ENCODE data around the gene DOCK8. TPM values are rescaled to one million over a fixed set of nuclear protein-coding genes. Genes with fewer than 3 reads are reported as not detected.

The DOCK8 gene
- total RNA-seq, 4 donors from 2014 or later, result 6.7 to 28.5 (median 11.7) TPM

GRCh38 chr9:257957-258356, 43.3 kb downstream of the DOCK8 start:
- H3K4me3 ChIP-seq, result no peak overlapping the region
- H3K4me1 ChIP-seq, result no peaks in the 10 kb centered on the region
- intact Hi-C loops (cut with DNase I; ENCODE audit: low total_unique reads), result no loop called here
- no peak for DNase-seq
- TF ChIP-seq CTCF (IDR thresholded peaks at IDR 0.05), result no peak
- no peak for TF ChIP-seq POLR2A (IDR thresholded peaks at IDR 0.05)
- no peak overlapping the region for H3K27ac ChIP-seq
- no peaks in the 10 kb centered on the region for H3K36me3 ChIP-seq
- no peaks in the 10 kb centered on the region for H3K9me3 ChIP-seq
- no peaks in the 10 kb centered on the region for H3K27me3 ChIP-seq

- H3K9me3 ChIP-seq, result no peaks in the 10 kb centered on the region
- no peaks in the 10 kb centered on the region for H3K4me1 ChIP-seq
- H3K4me3 ChIP-seq, result no peak overlapping the region
- intact Hi-C loops (cut with DNase I; ENCODE audit: low total_unique reads), result no loop called here
- H3K27me3 ChIP-seq, result no peaks in the 10 kb centered on the region
- H3K27ac ChIP-seq, result no peak overlapping the region
- TF ChIP-seq CTCF (IDR thresholded peaks at IDR 0.05) (no peak), POLR2A (IDR thresholded peaks at IDR 0.05) (no peak)
- H3K36me3 ChIP-seq, result no peaks in the 10 kb centered on the region
- no peak for DNase-seq
These were observed 45.0 kb downstream of the DOCK8 start for GRCh38 chr9:259405-260404.

GRCh38 chr9:264231-264630, 49.6 kb downstream of the DOCK8 start:
- no peaks in the 10 kb centered on the region for H3K9me3 ChIP-seq
- no peaks in the 10 kb centered on the region for H3K4me1 ChIP-seq
- intact Hi-C loops (cut with DNase I; ENCODE audit: low total_unique reads), result no loop called here
- H3K27me3 ChIP-seq, result no peaks in the 10 kb centered on the region
- no peak for DNase-seq
- H3K36me3 ChIP-seq, result no peaks in the 10 kb centered on the region
- H3K27ac ChIP-seq, result no peak overlapping the region
- no peak overlapping the region for H3K4me3 ChIP-seq
- TF ChIP-seq CTCF (IDR thresholded peaks at IDR 0.05) (no peak), POLR2A (IDR thresholded peaks at IDR 0.05) (no peak)

GRCh38 chr9:265209-265870, 50.7 kb downstream of the DOCK8 start:
- Histone ChIP-seq H3K4me3 (no peak overlapping the region), H3K27me3 (no peaks in the 10 kb centered on the region), H3K27ac (no peak overlapping the region), H3K4me1 (no peaks in the 10 kb centered on the region), H3K36me3 (no peaks in the 10 kb centered on the region), H3K9me3 (no peaks in the 10 kb centered on the region)
- intact Hi-C loops (cut with DNase I; ENCODE audit: low total_unique reads), result no loop called here
- DNase-seq, result no peak
- no peak for TF ChIP-seq CTCF (IDR thresholded peaks at IDR 0.05)
- no peak for TF ChIP-seq POLR2A (IDR thresholded peaks at IDR 0.05)

GRCh38 chr9:266228-266627, 51.6 kb downstream of the DOCK8 start:
- Histone ChIP-seq H3K36me3 (no peaks in the 10 kb centered on the region), H3K4me3 (no peak overlapping the region), H3K9me3 (no peaks in the 10 kb centered on the region), H3K4me1 (no peaks in the 10 kb centered on the region), H3K27ac (no peak overlapping the region), H3K27me3 (no peaks in the 10 kb centered on the region)
- DNase-seq, result no peak
- no peak for TF ChIP-seq CTCF (IDR thresholded peaks at IDR 0.05)
- no peak for TF ChIP-seq POLR2A (IDR thresholded peaks at IDR 0.05)
- intact Hi-C loops (cut with DNase I; ENCODE audit: low total_unique reads), result no loop called here

All from uterus (tissue), 4 donors.